HL-60/S4 (cell line): Measurements from ENCODE around the gene FGA.

Experiments used
- in situ Hi-C: fragments of 300-500 bp; cut with MboI; formaldehyde crosslinking; loops from 2 replicates; pipeline ENCODE4 v1.14.3; 2022; ENCODE audit warnings: low sequenced_read_pairs

The FGA gene

DNA sequence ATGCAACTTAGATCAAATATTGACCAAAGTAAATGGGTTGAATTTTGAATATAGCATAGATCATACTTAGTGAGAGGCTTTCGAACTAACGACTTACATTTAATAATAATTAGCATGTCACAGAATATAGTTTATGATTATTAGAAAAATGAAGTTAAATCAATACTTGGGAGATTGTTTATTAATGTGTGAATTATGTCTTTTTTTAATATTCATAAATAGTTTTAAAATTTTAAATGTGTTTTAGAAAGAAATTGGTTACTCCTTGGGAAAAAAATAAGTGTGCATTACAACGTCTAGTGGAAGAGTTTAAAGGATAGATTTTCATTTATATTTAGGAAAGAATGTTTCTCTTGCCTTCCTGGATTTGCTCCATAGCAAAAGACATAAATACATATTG lies 7.3 kb downstream of the FGA start:
- in situ Hi-C loops = no loop called here

DNA sequence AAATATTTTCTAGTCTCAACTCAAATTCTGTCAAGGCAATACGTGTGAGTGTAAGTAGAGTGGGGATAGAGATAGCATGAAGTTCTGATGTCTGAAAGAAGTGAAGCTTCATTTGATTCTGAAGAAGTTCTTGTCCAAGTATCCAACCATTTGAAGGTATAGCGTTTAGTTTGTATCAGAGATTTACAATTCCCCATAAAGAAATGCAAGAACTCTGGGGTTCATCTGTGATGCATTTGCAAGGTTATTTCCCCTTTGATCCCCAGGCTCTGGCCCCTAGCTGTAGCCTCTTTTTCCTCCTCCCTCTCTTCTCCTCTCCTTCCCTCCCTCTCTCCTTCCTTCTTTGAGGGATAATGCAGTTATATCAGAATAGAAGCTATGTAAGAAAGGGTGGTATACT lies 7.8 kb downstream of the FGA start:
- in situ Hi-C loops = no loop called here

- in situ Hi-C loops = no loop called here
Observed at GRCh38 chr4:154579927-154580326, 10.6 kb downstream of the FGA start.

DNA sequence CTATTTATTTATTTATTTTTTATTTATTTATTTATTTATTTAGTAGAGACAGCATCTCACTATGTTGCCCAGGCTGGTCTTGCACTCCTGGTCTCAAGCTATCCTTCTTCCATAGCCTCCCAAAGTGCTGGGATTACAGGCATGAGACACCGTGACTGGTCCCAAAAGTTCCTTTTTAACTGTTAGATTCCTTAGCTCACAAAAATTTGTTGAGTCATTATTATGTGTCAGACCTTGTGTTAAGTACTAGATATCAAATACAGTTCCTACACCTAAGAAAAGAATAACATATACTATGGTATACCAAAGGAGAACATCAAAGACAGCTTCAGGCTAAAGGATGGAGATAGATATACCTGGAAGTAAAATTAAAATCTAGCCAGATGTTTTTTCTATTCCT lies 11.6 kb downstream of the FGA start:
- in situ Hi-C loops = no loop called here

- in situ Hi-C loops = no loop called here
Observed at GRCh38 chr4:154577324-154577723, 13.2 kb downstream of the FGA start.

DNA sequence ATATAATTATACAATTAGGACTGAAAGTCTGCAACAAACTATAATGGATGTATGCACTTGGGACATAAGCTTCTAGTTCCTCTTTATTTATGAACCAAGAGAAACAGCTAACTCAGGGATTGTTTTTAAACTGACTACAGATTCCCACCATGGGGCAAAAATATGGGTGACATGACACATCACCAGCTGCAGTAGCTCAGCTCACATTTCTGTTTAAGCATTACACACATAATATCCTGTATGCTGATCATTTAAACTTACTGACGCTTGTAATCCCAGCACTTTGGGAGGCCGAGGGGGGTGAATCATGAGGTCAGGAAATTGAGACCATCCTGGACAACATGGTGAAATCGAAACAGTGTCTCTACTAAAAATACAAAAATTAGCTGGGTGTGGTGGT lies 16.2 kb downstream of the FGA start:
- in situ Hi-C loops = no loop called here

DNA sequence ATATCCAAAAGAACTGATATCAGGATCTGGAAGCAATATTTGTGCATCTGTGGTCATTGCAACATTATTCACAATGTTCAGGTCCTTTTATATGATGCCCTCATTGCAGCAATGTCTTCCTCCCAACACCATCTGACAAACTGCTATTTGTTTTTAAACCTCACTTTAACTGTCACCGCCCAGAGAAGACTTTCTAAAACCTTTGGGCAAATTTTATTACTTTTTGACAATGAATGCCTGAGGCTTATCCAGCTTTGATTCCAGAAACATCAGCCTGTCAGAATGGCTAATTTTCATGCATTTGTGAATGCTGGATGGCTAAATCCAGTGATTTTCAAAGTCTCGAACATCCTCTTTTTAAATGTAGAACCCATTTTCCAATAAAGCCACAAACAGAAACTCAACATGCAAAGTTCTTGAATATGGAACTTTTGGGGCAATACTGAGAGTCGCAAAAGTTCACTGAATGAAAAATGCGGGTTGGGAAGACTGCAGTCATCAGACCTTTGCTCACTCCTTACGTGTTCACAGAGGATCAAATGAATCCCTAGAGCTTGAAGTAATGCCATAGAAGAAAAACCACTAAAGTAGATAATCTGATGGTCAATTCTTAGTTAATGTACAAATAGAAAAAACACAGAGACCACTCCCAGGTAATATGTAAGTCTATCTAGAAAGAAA lies 17.2 kb downstream of the FGA start:
- in situ Hi-C loops = no loop called here

- in situ Hi-C loops = no loop called here
Observed at GRCh38 chr4:154569584-154569983, 21.0 kb downstream of the FGA start.

DNA sequence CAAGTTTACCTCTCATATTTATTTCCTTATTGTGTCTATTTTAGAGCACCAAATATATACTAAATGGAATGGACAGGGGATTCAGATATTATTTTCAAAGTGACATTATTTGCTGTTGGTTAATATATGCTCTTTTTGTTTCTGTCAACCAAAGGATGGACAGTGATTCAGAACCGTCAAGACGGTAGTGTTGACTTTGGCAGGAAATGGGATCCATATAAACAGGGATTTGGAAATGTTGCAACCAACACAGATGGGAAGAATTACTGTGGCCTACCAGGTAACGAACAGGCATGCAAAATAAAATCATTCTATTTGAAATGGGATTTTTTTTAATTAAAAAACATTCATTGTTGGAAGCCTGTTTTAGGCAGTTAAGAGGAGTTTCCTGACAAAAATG lies 21.5 kb downstream of the FGA start:
- in situ Hi-C loops = no loop called here

- in situ Hi-C loops = no loop called here
Observed at GRCh38 chr4:154566639-154567204, 23.8 kb downstream of the FGA start.

- in situ Hi-C loops = no loop called here
Observed at GRCh38 chr4:154565704-154566103, 24.8 kb downstream of the FGA start.

- in situ Hi-C loops = no loop called here
Observed at GRCh38 chr4:154564311-154564710, 26.2 kb downstream of the FGA start.

- in situ Hi-C loops = no loop called here
Observed at GRCh38 chr4:154562697-154563254, 27.8 kb downstream of the FGA start, which contains the start of gene FGB. FGB (plus strand) TSS chr4:154563011; CDS start chr4:154563019, 8 bp downstream.

DNA sequence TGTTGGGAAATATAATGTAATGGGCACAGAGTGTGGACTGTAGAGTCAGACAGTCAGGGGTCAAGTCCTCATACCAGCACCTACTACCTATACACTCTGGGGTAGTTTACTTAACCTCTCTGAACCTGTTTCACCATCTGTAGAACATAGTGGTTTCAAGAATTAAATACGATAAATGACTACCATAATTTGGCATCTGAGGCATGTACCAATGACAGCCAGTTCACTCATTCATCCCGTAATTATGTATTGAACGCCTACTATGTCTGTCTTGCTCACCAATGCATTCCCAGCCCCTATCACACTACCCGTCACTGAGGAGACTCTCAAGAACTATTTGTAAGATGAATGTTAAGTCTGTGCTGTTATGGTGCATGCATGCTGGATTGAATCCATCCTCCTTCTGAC lies 29.7 kb downstream of the FGA start:
- in situ Hi-C loops = no loop called here

DNA sequence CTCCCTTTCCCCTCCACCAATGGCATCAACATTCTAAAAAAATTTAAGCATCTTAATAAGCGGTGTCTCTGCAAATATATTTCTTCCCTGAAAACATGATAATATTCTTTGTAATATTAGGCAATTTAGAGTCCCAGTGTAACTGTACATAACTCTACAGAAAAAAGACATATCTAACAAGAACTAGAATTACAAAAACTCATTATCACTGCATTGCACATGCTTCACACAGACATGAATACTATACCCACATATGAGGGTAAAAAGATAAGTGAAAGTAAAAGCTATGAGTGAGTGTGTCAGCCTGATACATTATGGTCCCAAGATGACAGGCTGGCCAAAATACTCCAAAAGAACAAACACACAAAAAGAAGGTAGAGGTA lies 30.1 kb downstream of the FGA start:
- in situ Hi-C loops = no loop called here

DNA sequence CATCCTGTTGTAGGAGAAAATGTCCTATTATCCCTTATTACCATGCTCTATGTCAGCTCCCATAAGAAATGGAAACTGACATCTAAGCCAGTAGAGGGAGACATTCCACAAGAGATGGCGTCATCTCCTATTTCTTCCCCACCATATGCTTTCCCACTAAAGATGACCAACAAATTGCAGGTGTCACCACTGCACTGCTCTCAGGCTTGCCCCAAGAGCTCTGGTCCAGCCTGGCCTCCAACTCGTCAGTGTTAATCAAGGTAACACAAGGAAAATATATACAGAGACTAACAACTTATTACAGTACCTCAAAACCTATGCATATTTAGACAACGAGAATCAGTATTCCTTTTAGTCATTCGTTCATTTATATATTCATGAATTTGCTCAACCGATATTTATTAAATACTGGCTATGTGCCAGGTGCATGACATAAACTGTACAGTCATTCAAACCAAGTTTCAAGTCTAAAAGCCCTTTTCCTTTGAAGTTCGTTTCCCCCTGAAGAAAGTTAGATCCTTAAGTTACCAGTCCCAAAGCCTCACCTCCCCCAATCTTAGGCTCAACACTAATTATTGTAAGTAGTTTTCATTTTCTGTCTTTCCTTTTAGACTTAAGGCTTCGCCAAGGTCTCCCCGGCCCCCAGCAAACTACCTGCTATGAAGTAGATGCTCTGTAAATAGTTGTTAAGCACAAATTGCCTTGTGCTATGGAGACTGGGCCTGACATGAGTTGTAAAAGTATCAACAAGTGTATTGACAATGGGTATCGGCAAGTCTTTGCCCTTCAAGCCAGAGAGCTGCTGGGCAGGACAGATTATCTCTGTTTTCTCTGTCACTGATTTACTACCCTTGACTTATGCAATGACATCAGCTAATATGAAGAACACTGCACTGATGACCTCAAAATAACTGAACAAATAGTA lies 30.8 kb downstream of the FGA start:
- in situ Hi-C loops = no loop called here

GRCh38 chr4:154559141-154559493 lies 31.4 kb downstream of the FGA start:
- in situ Hi-C loops = no loop called here

DNA sequence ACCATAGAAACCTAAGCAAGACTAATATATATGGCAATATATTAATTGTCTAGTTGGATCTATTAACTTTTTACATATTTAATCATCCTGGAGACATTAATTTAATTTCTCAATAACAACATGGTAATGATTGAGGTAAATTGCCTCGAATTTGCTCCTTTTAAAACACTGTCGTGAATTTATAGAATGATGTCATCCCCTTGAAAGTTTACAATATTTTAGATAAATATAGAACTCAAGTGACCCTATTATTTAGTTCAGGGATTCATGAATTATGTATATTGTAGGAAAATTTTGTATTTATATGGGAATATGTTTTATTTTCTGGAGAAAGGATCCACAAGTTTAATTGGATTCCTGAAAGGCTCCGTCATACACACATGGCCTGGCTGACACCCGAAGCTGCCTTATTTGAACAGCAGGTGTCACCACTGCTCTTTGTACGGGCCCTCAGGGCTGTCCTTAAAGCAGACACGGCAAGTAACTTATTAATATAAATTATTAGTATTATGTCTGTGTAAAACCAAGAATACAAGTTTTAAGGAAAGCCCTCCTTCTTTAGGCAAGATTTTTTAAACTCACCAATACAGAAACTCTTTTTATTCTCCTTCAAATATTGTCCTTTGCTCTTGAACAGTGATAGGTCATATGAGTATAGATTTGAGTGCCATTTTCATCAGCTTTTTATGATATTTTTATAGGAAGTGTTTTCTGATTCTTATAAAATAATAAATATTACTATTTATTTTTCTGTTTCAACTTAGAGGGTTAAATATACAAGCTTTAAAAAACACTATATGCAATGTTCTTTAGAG lies 38.5 kb downstream of the FGA start:
- in situ Hi-C loops = no loop called here

- in situ Hi-C loops = no loop called here
Observed at GRCh38 chr4:154549894-154550790, 40.4 kb downstream of the FGA start, which contains the start of gene PLRG1. PLRG1 (minus strand) TSS chr4:154550400; CDS start chr4:154550308, 92 bp downstream.

- in situ Hi-C loops = no loop called here
Observed at GRCh38 chr4:154545689-154546088, 44.9 kb downstream of the FGA start.
